ENCODE measurements around the gene SDK2.
A peak's percentile ranks its signal among the peaks of the same experiment; 100 is the strongest.
"Not testable (repeated sequence)": the region's sequence is repeated elsewhere in the genome, so short reads cannot be mapped to it uniquely, and the experiment has no call there.

The SDK2 gene

DNA sequence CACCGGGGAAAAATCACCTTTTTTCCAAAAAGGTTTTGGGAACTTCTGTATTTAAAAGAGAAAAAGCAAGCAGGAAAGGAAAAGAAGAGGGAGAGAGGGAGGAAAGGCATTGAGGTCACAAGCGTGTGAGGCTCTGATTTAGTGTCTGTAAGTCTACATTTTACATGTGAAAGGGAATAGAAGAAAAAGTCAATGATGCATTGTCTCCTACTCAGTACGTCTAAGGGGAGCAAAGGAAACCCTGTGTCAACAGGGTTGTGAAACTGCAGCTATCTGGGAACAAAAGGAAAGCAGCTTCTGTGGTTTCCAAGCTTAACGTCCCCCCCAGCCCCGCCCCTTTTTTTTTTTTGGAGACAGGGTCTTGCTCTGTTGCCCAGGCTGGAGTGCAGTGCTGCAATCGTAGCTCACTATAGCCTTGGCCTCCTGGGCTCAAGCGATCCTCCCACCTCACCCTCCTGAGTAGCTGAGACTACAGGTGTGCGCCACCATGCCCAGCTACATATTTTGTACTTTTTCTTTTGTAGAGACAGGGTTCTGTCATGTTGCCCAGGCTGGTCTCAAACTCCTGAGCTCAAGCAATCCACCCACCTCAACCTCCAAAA, 330.6 kb downstream of the SDK2 start:
- no peak overlapping the region for H4K8ac ChIP-seq (ENCODE audit: low read depth, low read length)
- DNase-seq (ENCODE audit: low spot score) = no peak
- no peak overlapping the region for H2BK15ac ChIP-seq (ENCODE audit: low read length)
- H3K23ac ChIP-seq (ENCODE audit: low read depth, low read length, poor library complexity) = no peak overlapping the region
- H3K79me1 ChIP-seq (ENCODE audit: low read depth, low read length) = peaks cover 2% of the 10 kb centered on the region
- H3K18ac ChIP-seq (ENCODE audit: low read length) = no peak overlapping the region
- WGBS, 2 donors (ENCODE audit: extremely low coverage in 2 of 2, insufficient read length in 2 of 2, insufficient replicate concordance in 1 of 2) = no CpG with 5 or more reads among the region's 8 CpGs
- H3K9ac ChIP-seq (ENCODE audit: low read depth, low read length, poor library complexity) = no peak overlapping the region
- H2BK120ac ChIP-seq (ENCODE audit: low read depth, low read length) = no peak overlapping the region
- H3K27ac ChIP-seq (replicated peaks; ENCODE audit: low read length) = no peak overlapping the region
- H3K4me3 ChIP-seq (ENCODE audit: low read length in 2 of 2) = no peak overlapping the region
- no peak overlapping the region for H2BK5ac ChIP-seq (ENCODE audit: low read length)
- peaks cover 0 to 5% (median 3%) of the 10 kb centered on the region in 3 experiments for H3K27me3 ChIP-seq (ENCODE audit: control insufficient read depth in 3 of 3, insufficient read depth in 3 of 3, low read depth in 1 of 3, low read length in 3 of 3)
- no peaks in the 10 kb centered on the region for H3K36me3 ChIP-seq (replicated peaks in 1 of 2; ENCODE audit: control insufficient read depth in 2 of 2, insufficient read depth in 2 of 2, low read length in 2 of 2)
- peaks cover 18 to 19% of the 10 kb centered on the region in 2 donors for H3K4me1 ChIP-seq (ENCODE audit: control insufficient read depth in 2 of 2, insufficient read depth in 1 of 2, low read depth in 1 of 2, low read length in 2 of 2)
- H2AK5ac ChIP-seq (ENCODE audit: low read depth, low read length) = no peak overlapping the region
- no peak overlapping the region for H2BK12ac ChIP-seq (ENCODE audit: low read length)
- H3K4me2 ChIP-seq (ENCODE audit: insufficient read depth, low read length, poor library complexity, severe bottlenecking) = no peak overlapping the region
- no peak overlapping the region for H3K14ac ChIP-seq (ENCODE audit: low read length)
- no peaks in the 10 kb centered on the region for H3K9me3 ChIP-seq (replicated peaks in 1 of 2; ENCODE audit: control insufficient read depth in 2 of 2, insufficient read depth in 1 of 2, low read depth in 1 of 2, low read length in 2 of 2)
- no peak overlapping the region for H3K4ac ChIP-seq (ENCODE audit: low read length)
- no peak overlapping the region for H4K91ac ChIP-seq (ENCODE audit: low read depth, low read length, poor library complexity)
- H2AFZ ChIP-seq (ENCODE audit: low read length) = no peak overlapping the region

DNA sequence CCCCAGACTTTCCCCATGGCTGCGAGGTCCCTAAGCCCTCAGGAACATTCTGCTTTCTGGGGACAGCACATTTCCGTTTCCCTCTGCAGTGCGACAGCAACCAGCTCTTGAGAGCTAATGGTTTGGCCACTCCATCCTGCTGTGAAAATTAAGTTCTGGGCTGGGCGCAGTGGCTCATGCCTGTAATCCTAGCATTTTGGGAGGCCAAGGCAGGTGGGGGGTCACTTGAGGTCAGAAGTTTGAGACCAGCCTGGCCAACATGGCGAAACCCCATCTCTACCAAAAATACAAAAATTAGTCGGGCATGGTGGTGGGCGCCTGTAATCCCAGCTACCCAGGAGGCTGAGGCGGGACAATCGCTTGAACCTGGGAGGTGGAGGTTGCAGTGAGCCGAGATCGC, 331.4 kb downstream of the SDK2 start:
- no CpG with 5 or more reads among the region's 11 CpGs for WGBS, 2 donors (ENCODE audit: extremely low coverage in 2 of 2, insufficient read length in 2 of 2, insufficient replicate concordance in 1 of 2)
- not testable (repeated sequence) for H2AFZ ChIP-seq (ENCODE audit: low read length); H3K36me3 ChIP-seq (replicated peaks in 1 of 2; ENCODE audit: control insufficient read depth in 2 of 2, insufficient read depth in 2 of 2, low read length in 2 of 2); H3K9me3 ChIP-seq (replicated peaks in 1 of 2; ENCODE audit: control insufficient read depth in 2 of 2, insufficient read depth in 1 of 2, low read depth in 1 of 2, low read length in 2 of 2); H3K79me1 ChIP-seq (ENCODE audit: low read depth, low read length); H3K9ac ChIP-seq (ENCODE audit: low read depth, low read length, poor library complexity); H2BK12ac ChIP-seq (ENCODE audit: low read length); H2BK5ac ChIP-seq (ENCODE audit: low read length); H3K14ac ChIP-seq (ENCODE audit: low read length); H3K27ac ChIP-seq (replicated peaks; ENCODE audit: low read length); H2AK5ac ChIP-seq (ENCODE audit: low read depth, low read length); H4K91ac ChIP-seq (ENCODE audit: low read depth, low read length, poor library complexity); H3K18ac ChIP-seq (ENCODE audit: low read length); DNase-seq (ENCODE audit: low spot score); H4K8ac ChIP-seq (ENCODE audit: low read depth, low read length); H2BK15ac ChIP-seq (ENCODE audit: low read length); H3K4ac ChIP-seq (ENCODE audit: low read length); H3K23ac ChIP-seq (ENCODE audit: low read depth, low read length, poor library complexity); H2BK120ac ChIP-seq (ENCODE audit: low read depth, low read length); H3K4me2 ChIP-seq (ENCODE audit: insufficient read depth, low read length, poor library complexity, severe bottlenecking); H3K27me3 ChIP-seq (ENCODE audit: control insufficient read depth in 3 of 3, insufficient read depth in 3 of 3, low read depth in 1 of 3, low read length in 3 of 3)
- Histone ChIP-seq H3K4me1 (ENCODE audit: control insufficient read depth in 2 of 2, insufficient read depth in 1 of 2, low read depth in 1 of 2, low read length in 2 of 2) (peaks cover 23% of the 10 kb centered on the region in 2 donors), H3K4me3 (ENCODE audit: low read length in 2 of 2) (peak overlapping the region in 1 of 2 donors; percentile 70)

GRCh38 chr17:73311781-73312641, 332.2 kb downstream of the SDK2 start, which contains the start of gene CDC42EP4:
Gene CDC42EP4, minus strand, starts transcription at chr17:73312001. Its CDS starts 25,501 bp downstream, at chr17:73286500.
- peak within 1 kb of the TSS; percentile 96 for H3K9ac ChIP-seq (ENCODE audit: low read depth, low read length, poor library complexity)
- H3K79me1 ChIP-seq (ENCODE audit: low read depth, low read length) = peaks cover 9% of the 10 kb centered on the region
- peak within 1 kb of the TSS; percentile 98 for H2BK120ac ChIP-seq (ENCODE audit: low read depth, low read length)
- H3K23ac ChIP-seq (ENCODE audit: low read depth, low read length, poor library complexity) = peak within 1 kb of the TSS; percentile 97
- H3K4me2 ChIP-seq (ENCODE audit: insufficient read depth, low read length, poor library complexity, severe bottlenecking) = peak within 1 kb of the TSS; percentile 87
- no peak within 1 kb of the TSS for H4K8ac ChIP-seq (ENCODE audit: low read depth, low read length)
- peak within 1 kb of the TSS; percentile 99 for H2BK5ac ChIP-seq (ENCODE audit: low read length)
- H2AFZ ChIP-seq (ENCODE audit: low read length) = peak within 1 kb of the TSS; percentile 99
- H3K36me3 ChIP-seq (replicated peaks in 1 of 2; ENCODE audit: control insufficient read depth in 2 of 2, insufficient read depth in 2 of 2, low read length in 2 of 2) = peaks cover 3 to 5% of the 10 kb centered on the region in 2 donors
- peaks cover 0 to 5% (median 0%) of the 10 kb centered on the region in 3 experiments for H3K27me3 ChIP-seq (ENCODE audit: control insufficient read depth in 3 of 3, insufficient read depth in 3 of 3, low read depth in 1 of 3, low read length in 3 of 3)
- H3K4me1 ChIP-seq (ENCODE audit: control insufficient read depth in 2 of 2, insufficient read depth in 1 of 2, low read depth in 1 of 2, low read length in 2 of 2) = peaks cover 20 to 23% of the 10 kb centered on the region in 2 donors
- no peaks in the 10 kb centered on the region for H3K9me3 ChIP-seq (replicated peaks in 1 of 2; ENCODE audit: control insufficient read depth in 2 of 2, insufficient read depth in 1 of 2, low read depth in 1 of 2, low read length in 2 of 2)
- peak within 1 kb of the TSS; percentile 72 for H3K14ac ChIP-seq (ENCODE audit: low read length)
- peak within 1 kb of the TSS; percentile 86 for H2BK15ac ChIP-seq (ENCODE audit: low read length)
- peak within 1 kb of the TSS; percentile 70 to 98 for H3K4me3 ChIP-seq (ENCODE audit: low read length in 2 of 2)
- no peak within 1 kb of the TSS for H4K91ac ChIP-seq (ENCODE audit: low read depth, low read length, poor library complexity)
- H2BK12ac ChIP-seq (ENCODE audit: low read length) = no peak within 1 kb of the TSS
- H3K27ac ChIP-seq (replicated peaks; ENCODE audit: low read length) = peak within 1 kb of the TSS; percentile 92
- DNase-seq (ENCODE audit: low spot score) = peak; percentile 90
- H3K4ac ChIP-seq (ENCODE audit: low read length) = peak within 1 kb of the TSS; percentile 91
- peak within 1 kb of the TSS; percentile 89 for H2AK5ac ChIP-seq (ENCODE audit: low read depth, low read length)
- no CpG with 5 or more reads among the region's 71 CpGs for WGBS, 2 donors (ENCODE audit: extremely low coverage in 2 of 2, insufficient read length in 2 of 2, insufficient replicate concordance in 1 of 2)
- H3K18ac ChIP-seq (ENCODE audit: low read length) = peak within 1 kb of the TSS; percentile 99

DNA sequence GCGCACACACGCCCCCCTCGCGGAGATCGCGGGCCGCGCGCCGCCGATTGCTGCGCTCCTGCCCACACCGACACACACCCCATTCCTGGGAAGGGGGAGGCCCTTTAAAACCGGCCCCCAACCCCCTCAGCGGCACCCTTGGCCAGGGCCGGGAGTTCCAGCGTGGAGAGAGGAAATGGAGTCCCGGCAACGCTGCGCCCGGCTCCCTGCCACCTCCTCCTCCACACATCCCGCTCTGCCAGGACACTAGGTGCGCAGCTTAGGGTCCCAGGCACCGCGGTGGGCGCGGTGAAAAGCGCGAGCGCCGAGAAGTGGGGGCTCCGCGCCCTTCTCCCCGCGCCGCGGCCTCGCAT, 332.8 kb downstream of the SDK2 start:
- peak overlapping the region; percentile 91 for H3K4ac ChIP-seq (ENCODE audit: low read length)
- H4K8ac ChIP-seq (ENCODE audit: low read depth, low read length) = no peak overlapping the region
- H2BK120ac ChIP-seq (ENCODE audit: low read depth, low read length) = peak overlapping the region; percentile 98
- no peak overlapping the region for H4K91ac ChIP-seq (ENCODE audit: low read depth, low read length, poor library complexity)
- H3K27ac ChIP-seq (replicated peaks; ENCODE audit: low read length) = peak overlapping the region; percentile 92
- H2BK12ac ChIP-seq (ENCODE audit: low read length) = no peak overlapping the region
- no CpG with 5 or more reads among the region's 38 CpGs for WGBS, 2 donors (ENCODE audit: extremely low coverage in 2 of 2, insufficient read length in 2 of 2, insufficient replicate concordance in 1 of 2)
- H2BK15ac ChIP-seq (ENCODE audit: low read length) = peak overlapping the region; percentile 86
- H2AK5ac ChIP-seq (ENCODE audit: low read depth, low read length) = peak overlapping the region; percentile 89
- peak overlapping the region; percentile 87 for H3K4me2 ChIP-seq (ENCODE audit: insufficient read depth, low read length, poor library complexity, severe bottlenecking)
- H3K4me1 ChIP-seq (ENCODE audit: control insufficient read depth in 2 of 2, insufficient read depth in 1 of 2, low read depth in 1 of 2, low read length in 2 of 2) = peaks cover 15 to 23% of the 10 kb centered on the region in 2 donors
- peak overlapping the region; percentile 97 for H3K23ac ChIP-seq (ENCODE audit: low read depth, low read length, poor library complexity)
- H3K4me3 ChIP-seq (ENCODE audit: low read length in 2 of 2) = peak overlapping the region; percentile 70 to 98
- H3K36me3 ChIP-seq (replicated peaks in 1 of 2; ENCODE audit: control insufficient read depth in 2 of 2, insufficient read depth in 2 of 2, low read length in 2 of 2) = peaks cover 3 to 11% of the 10 kb centered on the region in 2 donors
- no peaks in the 10 kb centered on the region for H3K9me3 ChIP-seq (replicated peaks in 1 of 2; ENCODE audit: control insufficient read depth in 2 of 2, insufficient read depth in 1 of 2, low read depth in 1 of 2, low read length in 2 of 2)
- no peak for DNase-seq (ENCODE audit: low spot score)
- H3K18ac ChIP-seq (ENCODE audit: low read length) = peak overlapping the region; percentile 99
- H3K9ac ChIP-seq (ENCODE audit: low read depth, low read length, poor library complexity) = peak overlapping the region; percentile 96
- H3K79me1 ChIP-seq (ENCODE audit: low read depth, low read length) = peaks cover 9% of the 10 kb centered on the region
- peaks cover 0 to 5% (median 0%) of the 10 kb centered on the region in 3 experiments for H3K27me3 ChIP-seq (ENCODE audit: control insufficient read depth in 3 of 3, insufficient read depth in 3 of 3, low read depth in 1 of 3, low read length in 3 of 3)
- peak overlapping the region; percentile 99 for H2AFZ ChIP-seq (ENCODE audit: low read length)
- H3K14ac ChIP-seq (ENCODE audit: low read length) = peak overlapping the region; percentile 72
- peak overlapping the region; percentile 99 for H2BK5ac ChIP-seq (ENCODE audit: low read length)

Data from neuronal stem cell (in vitro differentiated cells).